Measurements from ENCODE around the gene STAM2. TPM values are rescaled to one million over a fixed set of nuclear protein-coding genes. Genes with fewer than 3 reads are reported as not detected.

STAM2 gene
- polyA plus RNA-seq, 2 of the 4 experiments (the other 2 are of a cell fraction): 13.8 to 34.5 TPM

DNA sequence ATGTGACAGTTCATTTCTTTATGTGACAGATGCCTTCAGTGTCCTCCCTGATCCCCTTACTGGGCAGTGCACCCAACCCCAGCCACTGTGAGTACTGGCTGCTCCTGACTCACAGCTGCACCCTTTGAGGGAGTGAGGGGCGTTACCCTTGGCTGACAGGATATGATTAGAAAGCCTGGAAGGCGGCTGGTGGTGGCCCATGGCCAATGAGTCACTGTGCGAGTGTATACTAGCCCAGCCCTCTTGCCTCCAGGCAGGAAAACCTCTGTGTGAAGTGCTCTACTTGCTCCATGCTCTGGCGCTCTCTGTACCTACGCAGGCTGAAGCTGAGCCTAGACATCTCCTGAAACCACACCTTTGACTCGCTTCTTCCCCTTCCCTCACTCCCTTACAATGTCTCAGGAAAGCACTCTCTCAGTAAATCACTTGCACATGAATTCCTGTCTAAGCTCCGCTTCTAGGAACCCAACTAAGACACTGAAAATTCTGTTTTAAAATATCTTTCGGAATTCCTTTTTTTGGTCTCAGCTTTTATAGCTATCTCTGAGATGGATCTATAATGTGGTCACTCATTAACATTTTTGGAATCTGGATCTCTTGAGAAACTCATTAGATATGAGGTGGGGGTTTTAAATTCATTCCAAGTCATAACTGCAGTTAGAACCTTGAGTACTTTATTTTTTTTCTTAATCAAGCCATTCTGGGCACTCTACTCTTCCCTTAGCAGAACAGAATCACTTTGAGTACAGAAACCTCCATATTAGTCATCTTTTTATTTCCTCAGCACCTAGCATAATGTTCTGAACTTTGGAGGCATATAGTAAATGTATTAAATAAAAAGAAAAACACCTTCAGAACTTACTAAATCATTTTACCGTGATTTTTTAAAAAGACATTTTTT is 25.3 kb upstream of the STAM2 start:
- H3K4me1 ChIP-seq: peaks cover 16% of the 10 kb centered on the region
- H3K4me2 ChIP-seq: peak overlapping the region; percentile 62
- FAIRE-seq: peak; percentile 80
- H3K4me3 ChIP-seq: no peak overlapping the region
- ATAC-seq: peak; percentile 100
- ChIA-PET CTCF (interaction anchor here (0.7 to 2.7 kb wide), 6 partner anchors 10 to 434 kb away, joined by 3 to 21 read pairs (median 6); no protein-coding TSS in a partner anchor), POLR2A (interaction anchor here (1.0 to 1.9 kb wide), 2 partner anchors 135 to 400 kb away, joined by 4 to 10 read pairs; partner anchors contain the start of gene FMNL2)
- H3K9me3 ChIP-seq: no peaks in the 10 kb centered on the region
- H3K27ac ChIP-seq: peak overlapping the region; percentile 52 to 74
- TF ChIP-seq, protein P1, sequence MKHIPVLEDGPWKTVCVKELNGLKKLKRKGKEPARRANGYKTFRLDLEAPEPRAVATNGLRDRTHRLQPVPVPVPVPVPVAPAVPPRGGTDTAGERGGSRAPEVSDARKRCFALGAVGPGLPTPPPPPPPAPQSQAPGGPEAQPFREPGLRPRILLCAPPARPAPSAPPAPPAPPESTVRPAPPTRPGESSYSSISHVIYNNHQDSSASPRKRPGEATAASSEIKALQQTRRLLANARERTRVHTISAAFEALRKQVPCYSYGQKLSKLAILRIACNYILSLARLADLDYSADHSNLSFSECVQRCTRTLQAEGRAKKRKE (CRISPR knock-in tag; IDR thresholded peaks at IDR 0.05; ENCODE audit: low read depth): no peak
- TF ChIP-seq RFX5 (IDR thresholded peaks at IDR 0.05) (peak; percentile 65; the same call in 1 of the 2 replicates), JUNB (IDR thresholded peaks at IDR 0.05) (peak; percentile 65), TP53 (CRISPR knock-in tag; IDR thresholded peaks at IDR 0.05) (no peak), BHLHE40 (IDR thresholded peaks at IDR 0.05; ENCODE audit: low read depth, low read length) (no peak), JUN (IDR thresholded peaks at IDR 0.05) (peak in 1 of 2 experiments; percentile 46; a peak in 1 of 5 replicates), ZFP36 (IDR thresholded peaks at IDR 0.05; ENCODE audit: borderline replicate concordance, partially characterized antibody) (peak; percentile 93), SMC3 (IDR thresholded peaks at IDR 0.05) (peak; percentile 48; the same call in 1 of the 3 replicates), KDM5A (IDR thresholded peaks at IDR 0.05) (no peak), NPAS2 (CRISPR knock-in tag; IDR thresholded peaks at IDR 0.05; ENCODE audit: borderline replicate concordance) (no peak), FOSL2 (IDR thresholded peaks at IDR 0.05) (peak; percentile 75), FOSL2 (CRISPR knock-in tag; IDR thresholded peaks at IDR 0.05) (peak; percentile 95), RAD21 (conservative IDR thresholded peaks at IDR 0.05 in 1 of 2, IDR thresholded peaks at IDR 0.05 in 1 of 2) (peak; percentile 14 to 51; a peak in 3 of 5 replicates), ESRRA (IDR thresholded peaks at IDR 0.05; ENCODE audit: borderline replicate concordance, low read length) (no peak), EP300 (IDR thresholded peaks at IDR 0.05) (peak in 1 of 2 experiments; percentile 45; a peak in 2 of 5 replicates), CHD2 (IDR thresholded peaks at IDR 0.05; ENCODE audit: low read length, partially characterized antibody) (no peak), HDAC2 (IDR thresholded peaks at IDR 0.05) (no peak), MAX (IDR thresholded peaks at IDR 0.05) (peak; percentile 68), GATA3 (IDR thresholded peaks at IDR 0.05; ENCODE audit: borderline replicate concordance) (peak; percentile 57; the same call in 1 of the 2 replicates)
- WGBS (ENCODE audit: missing lambda C conversion rate): 17% methylated on average over 9 of the region's 9 CpGs
- DNase-seq (ENCODE audit: low read depth in 1 of 2, low spot score in 1 of 2): peak; percentile 82 to 92

DNA sequence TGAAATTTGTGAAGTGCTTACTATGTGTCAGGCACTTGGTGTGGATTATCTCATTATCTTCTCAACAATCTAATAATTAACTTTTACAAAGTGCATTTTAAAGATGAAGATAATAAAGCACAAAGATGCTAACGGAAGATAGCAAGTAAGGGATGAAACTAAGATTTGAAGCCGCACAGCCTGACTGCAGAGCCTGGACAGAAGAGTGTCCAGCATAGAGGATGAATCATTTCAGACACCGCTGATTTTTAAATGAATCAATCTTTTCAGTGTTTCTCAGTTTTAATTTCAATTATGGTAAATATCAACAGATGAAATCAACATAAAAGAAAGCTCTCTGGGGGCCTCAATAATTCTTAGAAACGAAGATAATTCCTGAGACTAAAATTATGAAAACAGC is 24.5 kb upstream of the STAM2 start:
- Histone ChIP-seq H3K27ac (peak overlapping the region; percentile 31 to 74; a peak in 3 of 6 replicates), H3K9me3 (no peaks in the 10 kb centered on the region), H3K4me3 (no peak overlapping the region), H3K4me2 (peak overlapping the region; percentile 62), H3K4me1 (peaks cover 16% of the 10 kb centered on the region)
- POLR2A ChIA-PET: interaction anchor here (1.9 kb wide), 1 partner anchor 135 kb away, joined by 10 read pairs; the partner anchor contains the start of gene FMNL2
- no peak for TF ChIP-seq JUNB (IDR thresholded peaks at IDR 0.05)
- TF ChIP-seq KDM1A (IDR thresholded peaks at IDR 0.05; ENCODE audit: low read depth): no peak
- TF ChIP-seq POLR2A (IDR thresholded peaks at IDR 0.05; ENCODE audit: low read length): no peak
- no peak for TF ChIP-seq SMC3 (IDR thresholded peaks at IDR 0.05)
- TF ChIP-seq TP53 (CRISPR knock-in tag; IDR thresholded peaks at IDR 0.05): no peak
- no peak for TF ChIP-seq HDAC2 (IDR thresholded peaks at IDR 0.05)
- TF ChIP-seq HOXA7 (CRISPR knock-in tag; IDR thresholded peaks at IDR 0.05): no peak
- TF ChIP-seq SREBF2 (IDR thresholded peaks at IDR 0.05): no peak
- TF ChIP-seq PBX3 (IDR thresholded peaks at IDR 0.05): no peak
- TF ChIP-seq, protein P1 (CRISPR knock-in tag; IDR thresholded peaks at IDR 0.05; ENCODE audit: low read depth): no peak
- no peak for TF ChIP-seq HEYL (CRISPR knock-in tag; IDR thresholded peaks at IDR 0.05)
- TF ChIP-seq CBX8 (IDR thresholded peaks at IDR 0.05): no peak
- 62% methylated on average over 4 of the region's 4 CpGs for WGBS (ENCODE audit: missing lambda C conversion rate)
- DNase-seq (ENCODE audit: low read depth in 1 of 2, low spot score in 1 of 2) (no peak), ATAC-seq (peak in 1 of 2 experiments; percentile 30; a peak in 1 of 6 replicates), FAIRE-seq (no peak)
- CTCF ChIA-PET: interaction anchor here (1.1 to 2.7 kb wide), 5 partner anchors 9 to 435 kb away, joined by 3 to 21 read pairs (median 6); no protein-coding TSS in a partner anchor
